Astrocyte (in vitro differentiated cells and primary cell): ENCODE measurements around the gene ETV6.

Source experiments
- EZH2 ChIP-seq: IDR thresholded peaks from 2 replicates; pipeline ENCODE4 v1.6.1; 2012; ENCODE audit warnings: mild to moderate bottlenecking, low read length, inconsistent platforms; ENCODE audit not compliant: insufficient read depth
- TF ChIP-seq, protein P1 (sequence below): IDR thresholded peaks from 2 replicates; pipeline ENCODE4 v1.5.1; 2011; ENCODE audit warnings: low read depth, mild to moderate bottlenecking, inconsistent platforms, low read length, moderate library complexity; ENCODE audit not compliant: insufficient read depth

DNA sequence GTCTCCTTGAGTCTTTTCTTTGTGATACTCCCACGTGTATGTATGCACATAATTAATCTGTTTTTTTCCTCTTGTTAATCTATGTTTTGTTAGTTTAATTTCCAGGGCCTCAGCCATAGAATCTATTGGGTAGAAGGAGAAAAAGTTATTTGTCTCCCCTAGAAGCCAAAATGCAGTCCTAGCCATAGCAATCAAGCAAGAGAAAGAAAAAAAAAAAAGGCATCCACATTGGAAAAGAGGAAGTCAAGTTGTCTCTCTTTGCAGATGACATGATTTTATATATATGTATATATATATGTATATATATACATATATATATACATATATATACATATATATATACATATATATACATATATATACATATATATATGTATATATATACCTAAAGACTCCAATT, 25.4 kb upstream of the ETV6 start:
- TF ChIP-seq, protein P1, sequence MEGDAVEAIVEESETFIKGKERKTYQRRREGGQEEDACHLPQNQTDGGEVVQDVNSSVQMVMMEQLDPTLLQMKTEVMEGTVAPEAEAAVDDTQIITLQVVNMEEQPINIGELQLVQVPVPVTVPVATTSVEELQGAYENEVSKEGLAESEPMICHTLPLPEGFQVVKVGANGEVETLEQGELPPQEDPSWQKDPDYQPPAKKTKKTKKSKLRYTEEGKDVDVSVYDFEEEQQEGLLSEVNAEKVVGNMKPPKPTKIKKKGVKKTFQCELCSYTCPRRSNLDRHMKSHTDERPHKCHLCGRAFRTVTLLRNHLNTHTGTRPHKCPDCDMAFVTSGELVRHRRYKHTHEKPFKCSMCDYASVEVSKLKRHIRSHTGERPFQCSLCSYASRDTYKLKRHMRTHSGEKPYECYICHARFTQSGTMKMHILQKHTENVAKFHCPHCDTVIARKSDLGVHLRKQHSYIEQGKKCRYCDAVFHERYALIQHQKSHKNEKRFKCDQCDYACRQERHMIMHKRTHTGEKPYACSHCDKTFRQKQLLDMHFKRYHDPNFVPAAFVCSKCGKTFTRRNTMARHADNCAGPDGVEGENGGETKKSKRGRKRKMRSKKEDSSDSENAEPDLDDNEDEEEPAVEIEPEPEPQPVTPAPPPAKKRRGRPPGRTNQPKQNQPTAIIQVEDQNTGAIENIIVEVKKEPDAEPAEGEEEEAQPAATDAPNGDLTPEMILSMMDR = no peak
- TF ChIP-seq EZH2 = no peak
